Left ventricle myocardium inferior (tissue), 1 donor: ENCODE measurements around the gene TOX2. TPM values are rescaled to one million over a fixed set of nuclear protein-coding genes. Genes with fewer than 3 reads are reported as not detected.

ENCODE experiments used
- DNase-seq: peaks from one replicate; pipeline ENCODE4 v3.0.0-alpha.2; 2020
- H3K27ac ChIP-seq: fragments of 200-600 bp; replicated peaks from 2 replicates; pipeline ENCODE4 v1.8.0; 2021
- H3K27me3 ChIP-seq: fragments of 200-600 bp; 2 replicates; pipeline ENCODE4 v1.8.0; 2021; ENCODE audit warnings: low read depth
- H3K36me3 ChIP-seq: fragments of 200-600 bp; 2 replicates; pipeline ENCODE4 v1.8.0; 2021
- H3K4me1 ChIP-seq: fragments of 200-600 bp; 2 replicates; pipeline ENCODE4 v1.8.0; 2021
- H3K4me3 ChIP-seq: fragments of 200-600 bp; 2 replicates; pipeline ENCODE4 v1.8.0; 2021; ENCODE audit warnings: mild to moderate bottlenecking, moderate library complexity
- H3K9me3 ChIP-seq: fragments of 200-600 bp; replicated peaks from 2 replicates; pipeline ENCODE4 v1.8.0; 2021
- CTCF ChIP-seq: fragments of 200-600 bp; IDR thresholded peaks from 2 replicates; pipeline ENCODE4 v1.8.0; 2021; ENCODE audit warnings: antibody characterized with exemption, mild to moderate bottlenecking, borderline replicate concordance
- intact Hi-C: fragments of 100-400 bp; cut with micrococcal nuclease; formaldehyde crosslinking; loops from one replicate; pipeline ENCODE4 v1.11.0; 2022
- total RNA-seq: library from RNA; stranded (reverse); fragmentation: NEBNext Ultra II Directional; extraction: Animal tissue kit (Norgen Biotek cat#: 25700); gene quantifications from one replicate; pipeline ENCODE4 v1.2.1, GENCODE V29; 2021
- donor health status: DM: no; HTN: yes; CAD: no; lungs with severe emphysema.

The TOX2 gene
- total RNA-seq, 1 donor from 2014 or later = 0.30 TPM

GRCh38 chr20:43925801-43926200, 11.1 kb downstream of the TOX2 start:
- peak; percentile 30 for DNase-seq
- Histone ChIP-seq H3K9me3 (no peaks in the 10 kb centered on the region), H3K36me3 (no peaks in the 10 kb centered on the region), H3K27ac (no peak overlapping the region), H3K4me1 (peaks cover 3% of the 10 kb centered on the region), H3K27me3 (peaks cover 85% of the 10 kb centered on the region), H3K4me3 (no peak overlapping the region)
- intact Hi-C loops = no loop called here
- TF ChIP-seq CTCF = no peak

GRCh38 chr20:43926287-43927050, 11.8 kb downstream of the TOX2 start:
- Histone ChIP-seq H3K36me3 (no peaks in the 10 kb centered on the region), H3K9me3 (no peaks in the 10 kb centered on the region), H3K4me3 (no peak overlapping the region), H3K27ac (no peak overlapping the region), H3K4me1 (peaks cover 3% of the 10 kb centered on the region), H3K27me3 (peaks cover 85% of the 10 kb centered on the region)
- no peak for TF ChIP-seq CTCF
- intact Hi-C loops = no loop called here
- no peak for DNase-seq

- Histone ChIP-seq H3K4me1 (no peaks in the 10 kb centered on the region), H3K27ac (no peak overlapping the region), H3K27me3 (peaks cover 71% of the 10 kb centered on the region), H3K36me3 (no peaks in the 10 kb centered on the region), H3K9me3 (no peaks in the 10 kb centered on the region), H3K4me3 (no peak overlapping the region)
- no peak for DNase-seq
- intact Hi-C loops = no loop called here
- TF ChIP-seq CTCF = no peak
Measured at GRCh38 chr20:43931976-43932375, 17.3 kb downstream of the TOX2 start.

- TF ChIP-seq CTCF = no peak
- intact Hi-C loops = no loop called here
- Histone ChIP-seq H3K36me3 (no peaks in the 10 kb centered on the region), H3K4me1 (peaks cover 19% of the 10 kb centered on the region), H3K27me3 (peaks cover 65% of the 10 kb centered on the region), H3K4me3 (no peak overlapping the region), H3K9me3 (no peaks in the 10 kb centered on the region), H3K27ac (no peak overlapping the region)
- DNase-seq = no peak
Measured at GRCh38 chr20:43934833-43935232, 20.2 kb downstream of the TOX2 start.

- intact Hi-C loops = no loop called here
- peaks cover 21% of the 10 kb centered on the region for H3K4me1 ChIP-seq
- H3K9me3 ChIP-seq = no peaks in the 10 kb centered on the region
- no peak overlapping the region for H3K4me3 ChIP-seq
- no peaks in the 10 kb centered on the region for H3K36me3 ChIP-seq
- TF ChIP-seq CTCF = no peak
- peaks cover 60% of the 10 kb centered on the region for H3K27me3 ChIP-seq
- DNase-seq = no peak
- H3K27ac ChIP-seq = no peak overlapping the region
Measured at GRCh38 chr20:43936104-43936770, 21.6 kb downstream of the TOX2 start.
